PC-3 (cell line): ENCODE results near the gene ADAMTSL2. TPM values are rescaled to one million over a fixed set of nuclear protein-coding genes. Genes with fewer than 3 reads are reported as not detected.

Source experiments
- ATAC-seq: fragments of 200-7000 bp; cut with Tn5 transposase; 2 replicates; pipeline ENCODE4 v1.9.1; 2020; ENCODE audit warnings: mild to moderate bottlenecking, moderate library complexity
- BruUV-seq: library from RNA; stranded (reverse); fragments of 400-500 nt; replicated peaks from 2 replicates; lab custom pipeline; 2021; lab: Mats Ljungman, UMichigan
- CTCF ChIA-PET: fragments of 300-600 bp; sonication (Branson Sonifier 250); formaldehyde crosslinking; loops from one replicate; lab custom pipeline; 2022; ENCODE audit warnings: antibody characterized with exemption; lab: Charles Lee
- POLR2A ChIA-PET: fragments of 300-600 bp; sonication (Branson Sonifier 250); formaldehyde crosslinking; loops from one replicate; lab custom pipeline; 2022; ENCODE audit warnings: antibody characterized with exemption; ENCODE audit not compliant: unreplicated experiment; lab: Charles Lee
- DNase-seq: peaks from one replicate; pipeline ENCODE4 v3.0.0-alpha.2; 2015
- H2AFZ ChIP-seq: fragments of 300-600 bp; sonication (generic); 2 replicates; pipeline ENCODE4 v1.6.0; 2016; ENCODE audit warnings: antibody characterized with exemption, low read length
- H3F3A ChIP-seq: fragments of 300-600 bp; sonication (generic); one replicate; pipeline ENCODE4 v1.6.0; 2017; ENCODE audit warnings: antibody characterized with exemption, low read length, control low read depth, mild to moderate bottlenecking; ENCODE audit not compliant: unreplicated experiment
- H3K27ac ChIP-seq: fragments of 300-600 bp; sonication (generic); 2 replicates; pipeline ENCODE4 v1.5.1; 2016; ENCODE audit warnings: mild to moderate bottlenecking, low read length
- H3K27me3 ChIP-seq: fragments of 300-600 bp; sonication (generic); 2 replicates; pipeline ENCODE4 v1.6.1; 2016; ENCODE audit warnings: low read length, mixed read lengths
- H3K36me3 ChIP-seq: fragments of 300-600 bp; sonication (generic); 2 replicates; pipeline ENCODE4 v1.6.1; 2016; ENCODE audit warnings: low read depth, mixed run types, low read length, mixed read lengths
- H3K4me1 ChIP-seq: fragments of 300-600 bp; sonication (generic); 2 replicates; pipeline ENCODE4 v1.5.1; 2016; ENCODE audit warnings: low read length; ENCODE audit not compliant: insufficient read depth
- H3K4me2 ChIP-seq: fragments of 300-600 bp; sonication (generic); 2 replicates; pipeline ENCODE4 v1.6.0; 2016; ENCODE audit warnings: low read length
- H3K4me3 ChIP-seq: fragments of 300-600 bp; sonication (generic); 2 replicates; pipeline ENCODE4 v1.5.1; 2016; ENCODE audit warnings: mild to moderate bottlenecking, low read length, mixed read lengths
- H3K79me2 ChIP-seq: fragments of 300-600 bp; sonication (generic); 2 replicates; pipeline ENCODE4 v1.6.1; 2017; ENCODE audit warnings: low read length, mixed read lengths
- H3K9ac ChIP-seq: fragments of 300-600 bp; sonication (generic); 2 replicates; pipeline ENCODE4 v1.6.0; 2016; ENCODE audit warnings: mild to moderate bottlenecking, low read length
- H3K9me2 ChIP-seq: fragments of 300-600 bp; sonication (generic); replicated peaks from 2 replicates; pipeline ENCODE4 v1.6.1; 2016; ENCODE audit warnings: mixed run types, low read length, mixed read lengths
- H3K9me3 ChIP-seq: fragments of 300-600 bp; sonication (generic); 2 replicates; pipeline ENCODE4 v1.6.1; 2016; ENCODE audit warnings: low read length, mixed read lengths
- H4K20me1 ChIP-seq: fragments of 300-600 bp; sonication (generic); 2 replicates; pipeline ENCODE4 v1.6.1; 2016; ENCODE audit warnings: low read length, mixed read lengths
- CTCF ChIP-seq: fragments of 300-600 bp; sonication (generic); conservative IDR thresholded peaks from 2 replicates; pipeline ENCODE4 v1.5.1; 2017; ENCODE audit warnings: antibody characterized with exemption, low read depth, mild to moderate bottlenecking, low read length
- EZH2 ChIP-seq: fragments of 300-600 bp; sonication (generic); IDR thresholded peaks from one replicate; pipeline ENCODE4 v1.6.1; 2017; ENCODE audit warnings: antibody characterized with exemption, mild to moderate bottlenecking, low read length; ENCODE audit not compliant: unreplicated experiment
- EZH2phosphoT487 ChIP-seq: fragments of 300-600 bp; sonication (generic); IDR thresholded peaks from 2 replicates; pipeline ENCODE4 v1.6.1; 2018; ENCODE audit warnings: mild to moderate bottlenecking, antibody characterized with exemption, low read length, borderline replicate concordance
- intact Hi-C: fragments of 100-400 bp; cut with micrococcal nuclease; formaldehyde crosslinking; loops from 2 replicates; pipeline ENCODE4 v1.9.0; 2023
- total RNA-seq: library from RNA; depleted of rRNA; stranded (reverse); fragments of >200 nt; gene quantifications from 2 replicates; pipeline ENCODE4 v1.2.3, GENCODE V29; 2014

Gene ADAMTSL2
- total RNA-seq, 1 experiment from 2014 or later = not detected

GRCh38 chr9:133591116-133591910 is 56.8 kb downstream of the ADAMTSL2 start:
- no peaks in the 10 kb centered on the region for H3K36me3 ChIP-seq
- BruUV-seq = no TSS peak
- H3F3A ChIP-seq = no peaks in the 10 kb centered on the region
- CTCF ChIA-PET = no interaction called here
- no peaks in the 10 kb centered on the region for H3K9me3 ChIP-seq
- no peak overlapping the region for H3K27ac ChIP-seq
- no peaks in the 10 kb centered on the region for H3K79me2 ChIP-seq
- H4K20me1 ChIP-seq = no peaks in the 10 kb centered on the region
- H3K4me2 ChIP-seq = no peak overlapping the region
- no peak for TF ChIP-seq EZH2phosphoT487
- no peak for TF ChIP-seq CTCF
- TF ChIP-seq EZH2 = no peak
- no peak for DNase-seq
- intact Hi-C loops = no loop called here
- H3K4me1 ChIP-seq = no peaks in the 10 kb centered on the region
- H3K9me2 ChIP-seq = no peaks in the 10 kb centered on the region
- peaks cover 5% of the 10 kb centered on the region for H3K27me3 ChIP-seq
- no peak for ATAC-seq
- no peak overlapping the region for H2AFZ ChIP-seq
- POLR2A ChIA-PET = no interaction called here
- no peak overlapping the region for H3K4me3 ChIP-seq
- no peak overlapping the region for H3K9ac ChIP-seq

- POLR2A ChIA-PET = no interaction called here
Measured at GRCh38 chr9:133591985-133592384, 57.5 kb downstream of the ADAMTSL2 start.

More at GRCh38 chr9:133591985-133592384, 57.5 kb downstream of the ADAMTSL2 start:
- no peaks in the 10 kb centered on the region for H3K9me3 ChIP-seq
- BruUV-seq = no TSS peak
- H3K4me3 ChIP-seq = no peak overlapping the region
- H3K4me1 ChIP-seq = no peaks in the 10 kb centered on the region
- no peaks in the 10 kb centered on the region for H4K20me1 ChIP-seq
- no peak for TF ChIP-seq EZH2phosphoT487
- TF ChIP-seq CTCF = no peak
- no peak for TF ChIP-seq EZH2
- H3K9ac ChIP-seq = no peak overlapping the region
- H3K4me2 ChIP-seq = no peak overlapping the region
- no peaks in the 10 kb centered on the region for H3K27me3 ChIP-seq
- H3K36me3 ChIP-seq = no peaks in the 10 kb centered on the region
- no peaks in the 10 kb centered on the region for H3F3A ChIP-seq
- ATAC-seq = no peak; the same call in 1 of the 2 replicates
- no peak for DNase-seq
- CTCF ChIA-PET = no interaction called here
- H3K9me2 ChIP-seq = no peaks in the 10 kb centered on the region
- intact Hi-C loops = no loop called here
- no peak overlapping the region for H3K27ac ChIP-seq
- no peak overlapping the region for H2AFZ ChIP-seq
- H3K79me2 ChIP-seq = no peaks in the 10 kb centered on the region
